CD4-positive, alpha-beta T cell treated with Interleukin-6 at 100 ng/mL for 8 hours (primary cell): ENCODE data around the gene GADL1.

Source experiments
- DNase-seq: peaks from one replicate; pipeline ENCODE4 v3.0.0-alpha.2; 2020; ENCODE audit warnings: mixed read lengths, low spot score

The GADL1 gene

DNA sequence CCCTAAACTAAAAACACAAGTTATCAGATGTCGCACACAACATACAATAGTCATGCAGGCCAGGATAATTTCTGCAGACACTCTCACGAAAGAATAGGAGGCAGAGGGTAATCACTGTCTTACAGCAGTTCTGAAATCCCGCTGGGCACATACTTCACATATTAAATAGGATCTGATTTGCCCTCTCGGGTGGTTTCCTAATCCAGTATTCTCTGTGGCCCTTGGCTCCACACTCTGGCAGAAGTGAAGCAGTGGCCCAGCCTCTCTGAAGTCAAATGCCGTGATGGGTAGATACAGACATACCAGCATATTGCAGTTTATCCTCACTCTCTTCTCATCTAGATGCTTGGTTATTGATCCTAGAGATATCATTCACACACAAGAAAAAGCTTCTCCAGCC lies 19.0 kb downstream of the GADL1 start:
- DNase-seq = no peak

DNA sequence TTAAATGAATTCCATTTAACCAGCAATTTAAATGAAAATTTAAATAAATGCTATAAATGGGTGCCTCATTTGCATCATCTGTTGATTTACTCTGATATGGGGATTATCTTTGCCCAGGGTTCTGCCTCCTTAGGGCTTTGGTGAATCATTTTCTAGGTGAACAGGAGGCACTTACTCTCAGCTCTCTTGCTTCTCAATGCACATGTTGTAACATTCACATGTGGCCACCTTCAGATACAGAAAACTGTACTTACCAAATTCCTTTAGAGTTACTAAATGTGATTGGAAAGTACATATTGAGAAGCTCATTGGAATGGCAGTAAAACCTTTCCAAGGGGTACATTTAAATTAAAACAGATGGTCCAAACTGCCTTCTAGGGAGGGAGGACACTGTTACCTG lies 20.8 kb downstream of the GADL1 start:
- DNase-seq = no peak

DNA sequence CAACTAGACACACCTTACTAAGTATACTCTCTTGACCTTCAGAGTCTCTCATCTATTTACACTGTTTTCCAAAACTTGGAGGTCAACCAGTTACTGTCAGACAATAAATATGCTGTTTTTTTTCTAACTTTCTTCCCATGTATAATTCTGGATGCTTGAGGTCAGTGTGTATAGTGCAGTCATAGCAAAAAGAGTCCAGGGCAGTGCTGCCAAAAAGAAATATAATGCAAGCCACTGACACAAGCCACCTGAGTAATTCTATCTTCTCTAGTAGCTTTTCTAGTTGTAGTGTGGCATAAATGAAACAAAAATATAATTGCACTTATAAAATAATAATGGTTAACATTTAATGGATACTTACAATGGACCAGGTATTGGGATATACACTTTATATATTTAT lies 21.6 kb downstream of the GADL1 start:
- no peak for DNase-seq

DNA sequence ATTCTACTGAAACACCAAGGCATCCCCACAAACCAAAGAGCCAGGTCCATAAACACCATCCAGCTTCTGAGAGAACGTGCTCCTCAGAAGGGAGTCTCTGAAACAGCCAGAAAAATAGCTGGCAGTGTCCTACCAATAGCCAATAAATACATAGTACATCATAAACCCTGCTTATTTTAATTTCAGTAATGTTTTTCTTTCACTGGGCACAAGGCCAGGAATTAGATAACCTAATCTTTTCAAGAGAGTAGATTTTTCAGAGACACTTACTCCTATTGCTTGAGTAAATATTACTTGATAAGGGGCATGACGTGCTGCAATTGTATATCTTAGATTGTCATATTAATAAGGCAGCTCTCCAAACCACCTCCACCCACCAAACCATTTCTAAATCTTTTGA lies 22.7 kb downstream of the GADL1 start:
- DNase-seq = no peak

DNA sequence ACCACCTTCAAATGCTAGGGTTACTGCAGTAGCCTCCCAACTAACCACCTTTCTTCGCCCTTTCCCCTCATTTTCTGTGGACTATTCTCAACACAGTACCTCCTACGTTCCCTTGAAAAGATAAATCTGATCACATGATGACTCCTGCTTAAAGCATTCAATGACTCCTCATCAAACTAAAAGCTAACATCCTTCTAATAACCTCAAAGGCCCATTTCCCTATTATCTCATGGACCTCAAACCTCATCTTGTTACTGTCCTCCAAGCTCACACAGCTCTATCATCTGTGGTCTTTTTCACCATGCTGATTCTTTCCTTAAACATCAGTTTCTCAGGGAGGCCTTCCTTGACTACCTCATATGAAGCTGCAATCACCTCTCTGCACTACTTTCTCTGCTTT lies 29.6 kb downstream of the GADL1 start:
- no peak for DNase-seq

DNA sequence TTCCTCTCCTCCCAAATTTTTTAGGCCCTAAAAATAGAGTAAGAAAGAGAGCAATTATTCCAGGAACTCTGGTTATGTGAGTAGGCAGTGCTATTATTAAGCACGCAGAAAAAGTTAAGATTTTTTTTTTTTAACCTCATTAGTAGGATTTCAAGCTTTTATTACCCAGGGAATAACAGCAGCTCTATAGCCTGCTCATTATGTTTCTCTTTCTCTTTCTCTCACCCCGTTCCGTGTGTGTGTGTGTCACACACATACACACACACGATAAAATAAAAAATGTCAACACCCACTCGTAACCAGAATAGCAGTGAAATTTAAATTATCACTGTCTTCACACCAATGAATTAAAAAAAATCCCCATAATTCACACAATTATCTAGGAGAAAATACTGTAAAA lies 30.3 kb downstream of the GADL1 start:
- no peak for DNase-seq

DNA sequence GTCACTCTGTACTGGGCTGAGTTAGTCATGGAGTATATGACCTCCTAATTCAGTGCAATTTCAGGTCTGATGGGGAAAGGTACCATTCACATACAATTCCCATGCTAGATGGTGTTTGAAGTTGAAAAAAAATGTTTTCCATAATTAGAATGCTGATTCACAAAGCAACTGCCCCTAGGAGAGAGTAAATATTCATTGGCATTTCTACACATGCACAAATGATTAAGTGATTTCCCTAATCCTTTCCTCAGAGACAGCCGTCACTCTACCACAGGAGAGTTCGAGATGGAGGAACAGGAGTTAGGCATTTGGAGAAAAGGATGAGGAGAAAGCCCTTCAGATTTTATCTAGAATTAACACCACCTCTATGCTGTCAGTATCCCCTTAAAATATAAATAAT lies 32.5 kb downstream of the GADL1 start:
- DNase-seq = no peak

DNA sequence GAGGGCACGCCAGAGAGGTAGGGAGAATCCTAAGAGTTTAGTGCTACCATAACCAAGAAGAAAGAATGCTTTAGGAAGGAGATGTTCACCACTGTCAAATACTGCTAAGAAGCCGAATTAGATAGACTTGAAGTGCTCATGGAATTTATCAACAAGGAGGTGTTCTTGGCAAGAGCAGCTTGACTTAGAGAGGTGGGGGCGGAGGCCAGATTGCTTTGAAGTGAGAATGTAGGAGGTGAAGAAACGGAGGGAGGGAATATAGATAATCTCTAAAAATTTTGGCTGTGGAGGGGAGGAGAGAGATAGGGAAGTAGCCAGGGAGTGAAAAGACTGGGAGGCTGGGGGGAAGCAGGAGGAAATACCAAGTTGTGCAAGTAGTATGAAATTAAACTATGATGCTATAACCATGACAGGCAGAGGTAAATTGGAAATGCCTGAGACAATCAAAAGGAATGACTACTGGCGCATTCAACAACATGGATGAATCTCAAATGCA lies 35.5 kb downstream of the GADL1 start:
- DNase-seq = no peak

DNA sequence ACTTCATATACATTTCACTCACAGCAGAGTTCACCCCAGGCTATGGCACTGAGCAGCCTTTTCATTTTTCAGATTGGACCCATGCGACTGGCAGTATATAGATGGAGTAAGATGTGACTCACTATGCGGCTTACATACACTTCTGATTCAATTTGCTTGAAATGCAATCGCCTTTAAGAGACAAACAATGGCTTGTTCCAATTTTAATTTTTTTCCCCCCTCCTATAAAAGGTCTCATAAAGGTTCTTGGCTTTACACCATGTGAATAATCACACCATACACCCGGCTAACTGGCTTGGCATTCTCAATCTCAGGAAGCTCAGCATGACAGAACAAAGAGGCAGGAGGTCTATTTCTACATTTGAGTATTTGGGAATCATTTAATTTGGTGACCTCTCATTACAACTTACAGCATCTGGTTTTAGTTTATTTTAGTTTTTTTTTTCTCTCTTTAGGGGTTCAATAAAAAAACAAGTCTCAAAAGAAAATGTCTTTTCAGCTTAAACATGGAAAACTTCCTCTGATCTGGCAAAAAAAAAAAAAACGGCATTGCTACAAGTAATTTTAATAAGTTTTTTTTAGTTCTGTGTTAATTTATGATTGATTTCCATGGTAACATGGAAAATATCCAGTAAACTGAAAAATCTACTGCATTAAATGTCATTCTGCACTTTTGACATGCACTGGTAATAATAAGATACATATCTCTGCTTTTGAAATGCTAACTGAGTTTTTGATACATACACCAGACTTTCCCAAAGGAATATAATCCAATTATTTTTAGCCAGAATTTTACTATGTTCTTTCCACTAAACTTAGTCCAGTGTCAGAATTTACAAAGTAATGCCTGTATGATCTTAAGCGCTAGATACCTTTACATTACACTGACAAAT lies 38.8 kb downstream of the GADL1 start:
- no peak for DNase-seq

DNA sequence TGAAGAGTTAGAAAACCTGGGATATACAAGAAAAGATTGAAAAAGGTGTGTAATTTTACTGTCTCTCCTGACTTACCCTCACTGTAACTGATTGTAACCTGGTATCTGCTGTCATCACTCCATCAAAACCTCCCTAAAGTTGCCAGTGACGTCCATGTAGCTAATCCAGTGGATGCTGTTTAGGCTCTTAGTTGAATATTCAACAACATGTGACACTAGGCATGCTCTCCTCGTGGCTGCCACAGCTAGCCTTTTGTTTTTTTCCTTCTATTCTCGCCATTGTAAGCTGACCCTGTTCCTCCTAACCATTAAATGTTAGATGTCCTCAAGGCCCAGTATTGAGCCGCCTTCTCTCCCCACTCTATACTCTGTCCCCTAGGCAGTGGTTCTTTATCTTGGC lies 41.6 kb downstream of the GADL1 start:
- no peak for DNase-seq

DNA sequence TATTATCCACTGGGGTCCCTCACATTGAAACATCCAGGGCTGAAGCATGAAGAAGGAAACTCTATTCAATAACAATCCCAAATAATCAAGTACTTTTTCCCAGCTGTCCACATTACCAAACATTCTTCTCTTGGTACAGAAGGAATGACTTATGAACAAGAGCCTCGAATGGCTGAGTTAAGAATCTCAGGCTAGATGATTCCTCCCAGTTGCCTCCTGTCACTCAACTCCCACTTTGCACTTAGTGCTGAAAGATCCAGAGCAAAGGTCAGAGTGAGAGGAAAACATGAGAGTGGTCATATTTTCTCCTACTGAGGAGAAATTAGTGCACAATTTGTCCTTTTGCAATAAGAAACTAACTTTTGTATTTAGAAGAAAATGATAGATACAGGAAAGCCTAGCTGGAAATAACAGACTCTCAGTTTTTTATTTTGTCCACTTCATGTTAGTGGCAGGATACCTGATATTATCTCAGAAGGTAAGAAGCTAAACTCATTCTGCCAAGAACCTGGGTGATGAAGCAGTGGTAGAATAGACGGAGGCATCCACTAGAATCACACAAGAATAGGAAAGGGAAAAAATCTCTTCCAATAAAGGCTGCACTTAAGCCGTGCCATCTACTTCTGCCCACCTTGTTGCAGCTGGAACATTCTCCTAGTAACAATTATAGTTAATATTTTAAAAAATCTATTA lies 46.2 kb downstream of the GADL1 start:
- DNase-seq = no peak

DNA sequence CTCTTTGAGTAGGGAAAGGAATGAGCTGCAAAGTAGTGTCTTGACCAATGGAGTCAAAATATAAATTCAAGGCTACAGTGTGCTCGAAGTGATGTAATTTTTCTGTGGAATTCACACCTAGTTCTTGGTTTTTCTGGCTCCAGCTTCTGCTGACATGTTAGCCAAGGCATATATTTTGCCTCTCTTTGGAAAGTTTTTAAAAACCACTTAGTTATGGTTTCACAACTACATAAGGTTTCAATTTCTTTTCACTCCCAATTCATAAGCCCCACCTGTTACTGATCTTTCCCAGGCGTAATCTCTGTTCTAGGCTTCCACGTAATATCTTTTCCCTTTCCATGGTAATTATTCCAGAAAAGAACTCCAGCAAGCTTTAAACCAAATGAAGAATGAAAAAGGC lies 46.9 kb downstream of the GADL1 start:
- DNase-seq = no peak

DNA sequence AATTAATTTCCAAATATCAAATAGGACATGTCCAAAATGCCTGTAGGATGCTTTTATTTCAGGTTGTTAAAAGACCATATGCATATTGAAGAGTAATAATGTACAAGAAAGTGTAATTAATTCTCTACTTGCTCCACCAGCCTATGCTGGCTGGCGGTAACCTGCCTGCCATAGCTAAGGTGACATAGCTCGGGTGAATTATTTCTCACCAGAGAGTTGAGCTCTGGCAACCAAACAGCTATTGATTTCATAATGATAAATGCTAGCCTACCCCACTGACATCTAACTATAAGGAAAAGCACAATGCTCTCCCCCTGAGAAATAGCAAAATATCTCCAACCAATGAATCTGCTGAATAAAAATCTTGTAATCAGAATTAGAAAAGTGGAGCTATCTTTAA lies 48.9 kb downstream of the GADL1 start:
- DNase-seq = no peak

DNA sequence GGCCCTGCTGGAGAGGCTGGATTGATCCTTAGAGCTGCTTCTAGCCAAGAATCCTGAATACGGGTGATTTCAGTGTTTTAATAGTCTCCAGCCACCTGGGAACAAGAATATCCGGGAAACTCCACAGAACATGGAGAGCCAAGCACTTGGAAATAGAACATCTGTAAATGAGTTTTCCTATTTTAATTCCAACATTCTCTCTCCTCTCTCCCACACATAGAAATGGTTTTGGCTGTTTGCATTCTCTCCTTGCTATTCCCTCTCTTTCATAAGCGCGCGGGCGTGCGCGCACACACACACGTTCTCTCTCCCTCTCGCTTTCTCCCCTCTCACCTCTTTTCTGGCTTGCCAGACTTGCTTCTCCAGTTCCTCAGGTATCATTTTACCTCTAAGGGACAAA lies 50.6 kb downstream of the GADL1 start:
- no peak for DNase-seq

DNA sequence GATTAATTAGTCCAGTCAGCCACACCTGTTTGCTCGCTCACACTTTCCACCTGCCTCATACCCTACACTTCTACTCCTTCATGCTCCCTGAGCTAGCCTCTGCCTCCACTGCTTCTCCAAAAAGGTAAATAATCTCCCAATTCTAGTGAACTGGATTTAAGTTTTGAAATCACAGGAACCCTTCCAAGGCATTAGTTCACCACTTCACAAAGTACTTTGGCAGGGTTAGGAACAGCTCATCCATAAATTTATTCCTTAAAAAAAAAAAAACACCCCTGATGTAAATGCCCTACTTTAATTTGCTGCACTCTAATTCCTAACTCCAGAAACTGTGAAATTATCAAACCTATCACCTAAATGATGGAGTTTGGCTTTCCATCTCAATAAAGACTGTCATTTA lies 58.3 kb downstream of the GADL1 start:
- no peak for DNase-seq

DNA sequence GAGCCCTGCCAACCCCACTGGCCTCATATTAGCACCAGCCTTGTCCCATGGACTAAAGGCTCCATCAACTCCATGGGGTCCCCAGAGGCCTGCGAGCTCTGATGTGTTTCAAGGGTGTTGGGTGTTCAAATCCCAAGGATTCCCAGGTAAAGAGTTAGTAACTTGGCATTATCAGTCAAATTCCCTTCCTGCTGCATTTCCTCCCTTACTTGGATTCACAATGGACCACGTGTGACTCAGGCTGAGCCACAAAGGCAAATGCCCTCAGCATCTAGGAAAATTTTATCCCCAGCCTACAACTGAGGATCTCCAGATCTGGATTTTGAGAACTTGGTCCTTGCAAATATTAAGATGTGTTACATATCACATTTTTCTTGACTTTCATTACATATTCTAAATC lies 58.8 kb downstream of the GADL1 start:
- no peak for DNase-seq

DNA sequence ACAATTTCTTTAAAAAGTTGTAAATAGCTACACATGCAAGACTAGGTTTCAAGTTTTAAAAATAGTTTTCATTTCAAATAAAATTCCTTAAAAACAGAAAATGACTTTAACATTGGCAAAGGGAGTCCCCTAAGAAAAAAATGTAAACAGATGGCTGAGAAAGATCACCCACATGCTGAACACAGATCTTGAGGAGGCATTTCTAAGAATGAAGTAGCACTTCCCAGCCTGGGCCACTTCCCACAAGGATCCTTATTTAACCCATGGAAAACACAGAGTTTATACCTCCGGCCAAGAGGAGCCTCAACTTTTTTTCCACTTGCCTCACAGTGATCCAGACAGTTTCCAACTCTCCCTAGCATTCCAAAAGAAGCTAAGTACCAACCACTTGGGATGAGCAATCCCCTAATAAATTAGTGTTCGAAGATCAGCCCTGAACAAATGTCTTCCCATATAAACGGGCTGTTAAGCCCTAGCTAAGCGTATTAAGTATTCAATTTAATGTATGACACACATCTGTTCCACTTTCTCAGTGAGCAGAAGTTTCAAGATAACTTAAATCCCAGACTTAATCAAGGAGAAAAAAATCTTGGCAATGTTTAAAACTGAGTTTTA lies 61.4 kb downstream of the GADL1 start:
- DNase-seq = no peak

DNA sequence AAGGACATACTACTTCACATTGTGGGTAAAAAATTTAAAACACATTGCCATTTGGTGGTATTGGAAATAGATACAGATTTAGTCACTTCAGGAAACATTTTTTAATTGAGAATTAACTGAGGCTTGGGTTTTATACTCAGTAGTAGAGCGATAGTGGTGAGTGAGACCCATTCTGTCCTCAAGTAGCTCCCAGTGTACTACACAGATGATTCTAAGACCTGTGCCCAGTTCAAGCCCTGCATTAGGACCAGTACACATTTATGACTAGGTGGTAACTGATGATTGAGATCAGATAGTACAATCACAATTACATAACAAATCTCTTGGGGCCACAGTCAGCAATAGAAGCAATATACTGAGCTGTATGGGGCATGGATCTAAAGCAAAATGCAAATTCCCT lies 67.4 kb downstream of the GADL1 start:
- DNase-seq = no peak

DNA sequence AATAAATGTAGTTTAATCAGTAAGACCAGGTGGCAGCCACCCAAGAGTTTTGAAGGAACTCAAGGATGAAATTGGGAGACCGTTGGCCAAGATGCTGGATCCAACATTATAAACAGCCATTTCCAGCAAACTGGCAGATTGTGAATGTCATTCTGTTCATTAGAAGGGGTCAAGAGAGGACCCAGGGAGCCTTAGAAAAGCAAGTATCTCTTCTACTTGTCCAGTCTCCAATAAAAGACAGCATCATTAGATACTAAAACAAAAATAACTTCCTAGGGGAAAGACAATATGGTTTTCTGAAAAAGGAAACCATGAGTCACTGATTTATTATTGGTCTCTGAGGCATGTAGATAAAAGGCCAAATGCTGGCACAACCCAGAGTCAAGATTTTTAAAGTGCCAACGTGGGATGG lies 67.9 kb downstream of the GADL1 start:
- DNase-seq = no peak

DNA sequence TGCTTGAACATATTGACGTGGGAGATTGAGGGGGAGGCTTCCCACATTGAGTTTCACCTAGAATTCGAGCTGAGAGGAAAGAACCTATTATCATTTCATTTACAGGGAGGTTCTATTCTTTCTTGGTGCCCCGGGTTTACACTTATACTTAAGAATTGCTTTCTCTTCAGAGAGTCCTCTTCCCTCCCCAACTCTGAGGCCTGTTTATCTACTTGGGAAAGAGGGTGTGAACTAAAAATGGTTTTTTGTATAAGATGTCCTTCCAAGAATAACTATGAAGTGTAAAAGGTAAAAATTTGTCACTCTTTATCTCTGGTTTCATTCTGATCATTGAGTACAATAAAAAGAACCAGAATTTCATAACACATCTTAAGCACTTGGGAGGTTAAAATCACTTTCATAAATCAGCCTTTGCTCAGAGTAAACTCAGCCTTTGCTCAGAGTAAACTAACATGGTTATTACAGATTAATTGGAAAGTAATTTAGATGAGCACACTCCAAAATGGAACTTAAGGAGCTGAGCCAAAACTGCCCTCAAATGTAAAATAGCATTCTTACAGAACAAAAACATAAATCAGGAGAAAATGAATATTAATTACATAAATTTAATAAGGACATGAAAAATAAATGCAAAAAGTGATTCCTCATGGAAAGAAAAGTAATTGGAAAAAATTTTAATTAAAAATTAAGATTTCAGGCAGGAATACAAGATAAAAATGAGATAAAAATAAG lies 75.2 kb downstream of the GADL1 start:
- DNase-seq = no peak

DNA sequence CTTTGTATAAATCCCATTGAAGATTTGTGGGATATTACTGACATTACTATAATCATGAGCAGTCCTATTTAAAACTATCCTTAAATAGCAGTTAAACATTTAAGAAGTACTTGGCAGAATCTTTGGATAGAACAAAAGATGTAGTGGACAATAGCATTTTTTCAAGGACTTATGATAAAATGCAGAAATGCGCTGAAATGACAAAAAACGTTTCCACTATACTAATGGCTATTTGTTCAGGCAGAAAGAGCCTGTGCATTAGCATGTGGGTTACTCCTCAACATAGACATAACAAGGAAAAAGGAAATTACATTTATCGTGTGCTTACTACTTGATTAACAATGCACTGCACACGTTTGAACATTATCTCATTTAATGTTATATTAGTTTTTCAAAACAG lies 80.7 kb downstream of the GADL1 start:
- DNase-seq = no peak

DNA sequence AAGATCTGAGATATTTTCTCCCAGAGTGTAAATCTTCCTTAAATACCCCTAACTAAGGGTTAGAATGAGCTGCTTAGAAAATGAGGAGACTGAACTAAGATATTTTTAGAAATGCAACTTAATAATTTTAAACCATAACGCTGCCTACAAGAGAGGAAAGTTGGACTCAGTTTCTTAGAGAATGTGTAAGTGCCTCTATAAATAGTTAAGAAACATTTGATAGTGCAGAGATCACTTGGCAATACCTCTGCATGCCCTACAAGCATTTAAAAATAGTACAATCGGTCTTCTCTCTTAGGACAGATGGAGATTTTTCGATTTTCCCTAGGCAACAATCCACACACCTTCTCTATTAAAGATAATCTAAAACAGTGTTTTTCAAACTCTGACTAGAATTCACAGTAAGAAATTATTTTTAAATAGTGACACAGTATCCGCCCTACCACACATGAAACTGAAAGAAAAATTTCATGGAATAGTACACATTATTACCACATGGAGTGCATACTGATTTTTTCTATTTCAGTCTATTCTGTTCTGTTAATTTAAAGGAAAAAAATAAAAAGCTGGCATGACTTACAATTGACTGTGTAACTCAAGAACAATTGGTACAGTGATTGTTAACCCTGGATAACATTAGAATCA lies 83.2 kb downstream of the GADL1 start:
- DNase-seq = no peak
